GM12878 (cell line): ENCODE measurements around the gene TRIM4. TPM values are rescaled to one million over a fixed set of nuclear protein-coding genes. Genes with fewer than 3 reads are reported as not detected.
"Not testable (repeated sequence)": the region's sequence is repeated elsewhere in the genome, so short reads cannot be mapped to it uniquely, and the experiment has no call there.

Source experiments
- ATAC-seq: fragments of 200-7000 bp; cut with Tn5 transposase; 3 replicates; pipeline ENCODE4 v1.9.1; 2020; ENCODE audit warnings: mild to moderate bottlenecking, moderate library complexity
- BruUV-seq: library from RNA; stranded (reverse); fragments of 400-500 nt; replicated peaks from 2 replicates; lab custom pipeline; 2021; lab: Mats Ljungman, UMichigan
- CTCF ChIA-PET: fragments of 300-600 bp; sonication (Branson Sonifier 250); formaldehyde crosslinking; extraction: SDS; loops from one replicate; lab custom pipeline; 2021; ENCODE audit warnings: inconsistent platforms; lab: Yijun Ruan, JAX
- POLR2A ChIA-PET: fragments of 350-600 bp; formaldehyde crosslinking; extraction: SDS; loops from one replicate; lab custom pipeline; 2021; ENCODE audit warnings: inconsistent platforms; lab: Charles Lee
- RAD21 ChIA-PET: fragments of 300-600 bp; sonication (Branson Sonifier 250); formaldehyde crosslinking; loops from one replicate; lab custom pipeline; 2023; ENCODE audit warnings: antibody characterized with exemption; ENCODE audit not compliant: unreplicated experiment; lab: Charles Lee
- SMC1A ChIA-PET: fragments of 300-600 bp; sonication (Branson Sonifier 250); formaldehyde crosslinking; loops from one replicate; lab custom pipeline; 2023; ENCODE audit not compliant: unreplicated experiment, uncharacterized antibody; lab: Charles Lee
- DNase-seq: peaks from one replicate; pipeline ENCODE4 v3.0.0-alpha.2; 2011; ENCODE audit warnings: low read depth, low spot score
- FAIRE-seq: peaks from 3 replicates; lab custom pipeline; 2011; peaks lifted over from hg19 to GRCh38; lab: Jason Lieb, UNC
- H2AFZ ChIP-seq: 2 replicates; pipeline ENCODE4 v1.6.0; 2011; ENCODE audit warnings: low read depth, low read length, control low read depth; ENCODE audit not compliant: control insufficient read depth
- H3K27ac ChIP-seq: 2 replicates; pipeline ENCODE4 v1.5.1; 2011; ENCODE audit warnings: control low read depth; ENCODE audit not compliant: control insufficient read depth, insufficient read depth
- H3K27me3 ChIP-seq, 2 experiments: replicated peaks in 1 of 2; 2 replicates each; pipeline versions ENCODE4 v1.6.0 to v1.6.1; 2011; ENCODE audit warnings: low read length in 1 of 2; ENCODE audit not compliant: control insufficient read depth in 2 of 2, insufficient read depth in 2 of 2
- H3K36me3 ChIP-seq, 2 experiments: 2 replicates each; pipeline ENCODE4 v1.5.1; 2011; ENCODE audit warnings: low read length in 1 of 2; ENCODE audit not compliant: control insufficient read depth in 2 of 2, insufficient read depth in 2 of 2
- H3K4me1 ChIP-seq: 2 replicates; pipeline ENCODE4 v1.6.1; 2011; ENCODE audit warnings: mild to moderate bottlenecking, low read length, moderate library complexity, mixed read lengths; ENCODE audit not compliant: control insufficient read depth, insufficient read depth
- H3K4me2 ChIP-seq: 2 replicates; pipeline ENCODE4 v1.6.0; 2011; ENCODE audit warnings: control low read depth; ENCODE audit not compliant: control insufficient read depth, insufficient read depth
- H3K4me3 ChIP-seq: fragments of 200-600 bp; sonication (generic); 2 replicates; pipeline ENCODE4 v1.5.1; 2016
- H3K79me2 ChIP-seq: 2 replicates; pipeline ENCODE4 v1.6.0; 2011; ENCODE audit warnings: low read length; ENCODE audit not compliant: control insufficient read depth, insufficient read depth
- H3K9ac ChIP-seq: 2 replicates; pipeline ENCODE4 v1.8.0; 2011; ENCODE audit warnings: low read length, control low read depth, mixed read lengths; ENCODE audit not compliant: control insufficient read depth, insufficient read depth
- H3K9me3 ChIP-seq: replicated peaks from 3 replicates; pipeline ENCODE4 v1.5.1; 2011; ENCODE audit warnings: mild to moderate bottlenecking, low read length; ENCODE audit not compliant: control insufficient read depth, insufficient read depth
- H4K20me1 ChIP-seq: 2 replicates; pipeline ENCODE4 v1.6.0; 2011; ENCODE audit not compliant: control insufficient read depth, insufficient read depth
- BHLHE40 ChIP-seq, 2 experiments: fragments of 450-650 bp in 1 of 2; IDR thresholded peaks; 2 replicates each; pipeline ENCODE4 v1.6.1; 2011 to 2017; ENCODE audit warnings: low read depth in 2 of 2, borderline replicate concordance in 1 of 2, improper control_type of control experiment in 1 of 2, low read length in 1 of 2, mild to moderate bottlenecking in 1 of 2
- CBX3 ChIP-seq: fragments of 200-600 bp; sonication (generic); IDR thresholded peaks from 2 replicates; pipeline ENCODE4 v1.6.1; 2016; ENCODE audit warnings: low read depth, borderline replicate concordance
- MTA2 ChIP-seq: fragments of 450-650 bp; IDR thresholded peaks from 2 replicates; pipeline ENCODE4 v1.6.1; 2016; ENCODE audit warnings: low read depth, mild to moderate bottlenecking, moderate library complexity
- NBN ChIP-seq: fragments of 450-650 bp; IDR thresholded peaks from 2 replicates; pipeline ENCODE4 v1.6.1; 2016
- NR2F1 ChIP-seq: fragments of 450-650 bp; conservative IDR thresholded peaks from 2 replicates; pipeline ENCODE4 v1.6.1; 2017; ENCODE audit warnings: mild to moderate bottlenecking
- RFX5 ChIP-seq: IDR thresholded peaks from 2 replicates; pipeline ENCODE4 v1.6.1; 2011; ENCODE audit warnings: low read depth, low read length, improper control_type of control experiment
- SMC3 ChIP-seq: IDR thresholded peaks from 2 replicates; pipeline ENCODE4 v1.6.1; 2011; ENCODE audit warnings: low read length, improper control_type of control experiment, borderline replicate concordance
- SREBF1 ChIP-seq: IDR thresholded peaks from 2 replicates; pipeline ENCODE4 v1.6.1; 2012; ENCODE audit warnings: mild to moderate bottlenecking, low read length
- TARDBP ChIP-seq: IDR thresholded peaks from 2 replicates; pipeline ENCODE4 v1.6.1; 2016; ENCODE audit warnings: borderline replicate concordance
- WGBS: methylation state at CpG from one replicate; pipeline ENCODE4 v1.1.6; 2016; ENCODE audit warnings: low lambda C conversion rate; ENCODE audit not compliant: insufficient replicate concordance, insufficient coverage; ENCODE audit errors: missing lambda C conversion rate; 5-methylcytosine and 5-hydroxymethylcytosine counted together
- in situ Hi-C: fragments of 300-500 bp; cut with MboI; formaldehyde crosslinking; loops from 9 replicates; pipeline ENCODE4 v1.14.3; 2018; ENCODE audit warnings: mixed read lengths
- intact Hi-C: fragments of 100-400 bp; cut with micrococcal nuclease; formaldehyde crosslinking; loops from one replicate; pipeline ENCODE4 v1.14.2; 2022; ENCODE audit not compliant: unreplicated experiment
- polyA plus RNA-seq, 11 experiments: library from polyadenylated mRNA; depleted of rRNA in 4 of 11; unstranded in 6 of 11; stranded (reverse) in 5 of 11; fragments of >200 nt; fragmentation: Nextera tagmentation in 4 of 11; fragmentation: Illumina TruSeq in 1 of 11; extraction: Ambion mirVana in 4 of 11; extraction: Trizol in 1 of 11; gene quantifications; 1 replicate in 1 of 11; 2 replicates in 10 of 11; pipeline versions ENCODE4 v1.2.1 to v1.2.3, GENCODE V29; 2011 to 2016; ENCODE audit warnings: inconsistent platforms in 2 of 11, missing spikeins in 2 of 11, low read depth in 1 of 11
- total RNA-seq, 4 experiments: library from RNA; depleted of rRNA in 3 of 4; stranded (reverse); fragments of >200 nt in 3 of 4; fragmentation: Illumina TruSeq in 1 of 4; extraction: Trizol in 1 of 4; gene quantifications; 2 replicates each; pipeline versions ENCODE4 v1.2.1 to v1.2.3, GENCODE V29; 2013 to 2021
- TF ChIP-seq, protein P1 (sequence below), 3 experiments: IDR thresholded peaks in 2 of 3; conservative IDR thresholded peaks in 1 of 3; 2 replicates each; pipeline ENCODE4 v1.5.1; 2011; ENCODE audit warnings: low read depth in 3 of 3, low read length in 3 of 3, mild to moderate bottlenecking in 3 of 3, control low read depth in 2 of 3, moderate library complexity in 2 of 3, inconsistent platforms in 1 of 3, mixed read lengths in 1 of 3; ENCODE audit not compliant: control insufficient read depth in 2 of 3, insufficient read depth in 1 of 3; ENCODE audit errors: extremely low read depth in 1 of 3
- TF ChIP-seq, protein P2 (sequence below): fragments of 450-650 bp; IDR thresholded peaks from 2 replicates; pipeline ENCODE4 v1.6.1; 2017; ENCODE audit warnings: mild to moderate bottlenecking, moderate library complexity

TRIM4 gene
- total and polyA plus RNA-seq, 10 of the 15 experiments (the other 5 are each of a cell fraction or from before 2014, with no cell fraction given), result 4.8 to 21.8 (median 17.9) TPM

DNA sequence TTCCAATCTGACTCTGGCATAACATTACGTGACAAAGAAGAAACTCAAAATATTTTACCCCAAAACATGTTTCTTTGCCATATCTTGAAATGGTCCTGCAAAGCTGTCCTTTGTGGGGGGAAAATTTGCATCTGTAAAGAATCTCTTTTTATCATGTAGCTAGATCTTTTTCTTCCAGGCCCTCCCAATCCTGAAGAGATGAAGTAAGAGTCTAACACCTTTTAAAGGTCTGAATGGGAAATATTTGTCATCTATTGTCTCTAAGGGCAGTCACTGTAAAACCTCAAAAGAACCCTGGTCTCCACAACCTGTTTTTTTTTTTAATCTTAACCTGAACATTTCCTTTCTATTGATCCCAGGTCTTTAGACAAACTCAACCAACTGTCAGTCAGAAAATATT, 51.1 kb downstream of the TRIM4 start:
- in situ Hi-C loops, result no loop called here

DNA sequence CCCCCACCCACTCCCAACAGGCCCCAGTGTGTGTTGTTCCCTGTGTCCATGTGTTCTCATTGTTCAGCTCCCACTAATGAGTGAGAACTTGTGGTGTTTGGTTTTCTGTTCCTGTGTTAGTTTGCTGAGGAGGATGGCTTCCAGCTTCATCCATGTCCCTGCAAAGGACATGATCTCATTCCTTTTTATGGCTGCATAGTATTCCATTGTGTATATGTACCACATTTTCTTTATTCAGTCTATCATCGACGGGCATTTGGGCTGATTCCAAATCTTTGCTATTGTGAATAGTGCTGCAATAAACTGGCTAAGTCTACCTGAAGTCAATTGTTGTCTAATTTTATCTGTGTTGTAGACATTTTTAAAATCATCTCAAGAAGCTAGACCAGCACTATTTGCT, 51.9 kb downstream of the TRIM4 start:
- in situ Hi-C loops, POLR2A ChIA-PET, H3K4me2 ChIP-seq, BruUV-seq, H3K4me3 ChIP-seq, H3K36me3 ChIP-seq, H3K27me3 ChIP-seq, H3K79me2 ChIP-seq, H3K27ac ChIP-seq, FAIRE-seq, RAD21 ChIA-PET, H3K9me3 ChIP-seq, ATAC-seq, DNase-seq, H3K4me1 ChIP-seq, H3K9ac ChIP-seq, H2AFZ ChIP-seq, CTCF ChIA-PET, H4K20me1 ChIP-seq, intact Hi-C loops: not testable (repeated sequence)
- WGBS, result 90% methylated on average over 2 of the region's 2 CpGs
- SMC1A ChIA-PET, result interaction anchor here (1.1 kb wide), 1 partner anchor 16 kb away, joined by 3 read pairs; no protein-coding TSS in a partner anchor

More for the DNA sequence above, 51.1 kb downstream of the TRIM4 start:
- RAD21 ChIA-PET, result no interaction called here
- Histone ChIP-seq H2AFZ (no peak overlapping the region), H3K4me1 (no peaks in the 10 kb centered on the region), H3K4me3 (no peak overlapping the region), H3K27ac (no peak overlapping the region), H3K27me3 (no peaks in the 10 kb centered on the region; a peak in 1 of 4 replicates), H3K4me2 (no peak overlapping the region), H3K9me3 (no peaks in the 10 kb centered on the region), H3K79me2 (no peaks in the 10 kb centered on the region), H3K9ac (no peak overlapping the region), H4K20me1 (no peaks in the 10 kb centered on the region), H3K36me3 (no peaks in the 10 kb centered on the region)
- WGBS, result 65% methylated on average over 1 of the region's 1 CpG
- BruUV-seq, result no TSS peak
- FAIRE-seq, result no peak
- CTCF ChIA-PET, result no interaction called here
- no peak for TF ChIP-seq MTA2
- TF ChIP-seq CBX3, result no peak
- TF ChIP-seq SREBF1, result no peak
- TF ChIP-seq, protein P1, sequence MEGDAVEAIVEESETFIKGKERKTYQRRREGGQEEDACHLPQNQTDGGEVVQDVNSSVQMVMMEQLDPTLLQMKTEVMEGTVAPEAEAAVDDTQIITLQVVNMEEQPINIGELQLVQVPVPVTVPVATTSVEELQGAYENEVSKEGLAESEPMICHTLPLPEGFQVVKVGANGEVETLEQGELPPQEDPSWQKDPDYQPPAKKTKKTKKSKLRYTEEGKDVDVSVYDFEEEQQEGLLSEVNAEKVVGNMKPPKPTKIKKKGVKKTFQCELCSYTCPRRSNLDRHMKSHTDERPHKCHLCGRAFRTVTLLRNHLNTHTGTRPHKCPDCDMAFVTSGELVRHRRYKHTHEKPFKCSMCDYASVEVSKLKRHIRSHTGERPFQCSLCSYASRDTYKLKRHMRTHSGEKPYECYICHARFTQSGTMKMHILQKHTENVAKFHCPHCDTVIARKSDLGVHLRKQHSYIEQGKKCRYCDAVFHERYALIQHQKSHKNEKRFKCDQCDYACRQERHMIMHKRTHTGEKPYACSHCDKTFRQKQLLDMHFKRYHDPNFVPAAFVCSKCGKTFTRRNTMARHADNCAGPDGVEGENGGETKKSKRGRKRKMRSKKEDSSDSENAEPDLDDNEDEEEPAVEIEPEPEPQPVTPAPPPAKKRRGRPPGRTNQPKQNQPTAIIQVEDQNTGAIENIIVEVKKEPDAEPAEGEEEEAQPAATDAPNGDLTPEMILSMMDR (IDR thresholded peaks at IDR 0.05 in 2 of 3, conservative IDR thresholded peaks at IDR 0.05 in 1 of 3; ENCODE audit: control insufficient read depth in 2 of 3, extremely low read depth in 1 of 3, insufficient read depth in 1 of 3, low read depth in 3 of 3, low read length in 3 of 3), result no peak
- TF ChIP-seq NR2F1, result no peak
- no peak for TF ChIP-seq RFX5
- TF ChIP-seq NBN, result no peak
- no peak for TF ChIP-seq TARDBP
- TF ChIP-seq SMC3, result no peak
- TF ChIP-seq, protein P2, sequence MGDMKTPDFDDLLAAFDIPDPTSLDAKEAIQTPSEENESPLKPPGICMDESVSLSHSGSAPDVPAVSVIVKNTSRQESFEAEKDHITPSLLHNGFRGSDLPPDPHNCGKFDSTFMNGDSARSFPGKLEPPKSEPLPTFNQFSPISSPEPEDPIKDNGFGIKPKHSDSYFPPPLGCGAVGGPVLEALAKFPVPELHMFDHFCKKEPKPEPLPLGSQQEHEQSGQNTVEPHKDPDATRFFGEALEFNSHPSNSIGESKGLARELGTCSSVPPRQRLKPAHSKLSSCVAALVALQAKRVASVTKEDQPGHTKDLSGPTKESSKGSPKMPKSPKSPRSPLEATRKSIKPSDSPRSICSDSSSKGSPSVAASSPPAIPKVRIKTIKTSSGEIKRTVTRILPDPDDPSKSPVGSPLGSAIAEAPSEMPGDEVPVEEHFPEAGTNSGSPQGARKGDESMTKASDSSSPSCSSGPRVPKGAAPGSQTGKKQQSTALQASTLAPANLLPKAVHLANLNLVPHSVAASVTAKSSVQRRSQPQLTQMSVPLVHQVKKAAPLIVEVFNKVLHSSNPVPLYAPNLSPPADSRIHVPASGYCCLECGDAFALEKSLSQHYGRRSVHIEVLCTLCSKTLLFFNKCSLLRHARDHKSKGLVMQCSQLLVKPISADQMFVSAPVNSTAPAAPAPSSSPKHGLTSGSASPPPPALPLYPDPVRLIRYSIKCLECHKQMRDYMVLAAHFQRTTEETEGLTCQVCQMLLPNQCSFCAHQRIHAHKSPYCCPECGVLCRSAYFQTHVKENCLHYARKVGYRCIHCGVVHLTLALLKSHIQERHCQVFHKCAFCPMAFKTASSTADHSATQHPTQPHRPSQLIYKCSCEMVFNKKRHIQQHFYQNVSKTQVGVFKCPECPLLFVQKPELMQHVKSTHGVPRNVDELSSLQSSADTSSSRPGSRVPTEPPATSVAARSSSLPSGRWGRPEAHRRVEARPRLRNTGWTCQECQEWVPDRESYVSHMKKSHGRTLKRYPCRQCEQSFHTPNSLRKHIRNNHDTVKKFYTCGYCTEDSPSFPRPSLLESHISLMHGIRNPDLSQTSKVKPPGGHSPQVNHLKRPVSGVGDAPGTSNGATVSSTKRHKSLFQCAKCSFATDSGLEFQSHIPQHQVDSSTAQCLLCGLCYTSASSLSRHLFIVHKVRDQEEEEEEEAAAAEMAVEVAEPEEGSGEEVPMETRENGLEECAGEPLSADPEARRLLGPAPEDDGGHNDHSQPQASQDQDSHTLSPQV, result no peak
- TF ChIP-seq BHLHE40 (IDR thresholded peaks at IDR 0.05; ENCODE audit: borderline replicate concordance in 1 of 2, low read depth in 2 of 2, low read length in 1 of 2), result no peak
- no peak for ATAC-seq
- no peak for DNase-seq
- SMC1A ChIA-PET, result no interaction called here
- intact Hi-C loops, result no loop called here
- POLR2A ChIA-PET, result no interaction called here
